Body of pancreas (tissue), 4 donors: ENCODE results near the gene PSMB4. TPM values are rescaled to one million over a fixed set of nuclear protein-coding genes. Genes with fewer than 3 reads are reported as not detected.

Experiments used
- ATAC-seq: fragments of 150-250 bp; one replicate; pipeline ENCODE4 v1.9.1; 2016
- DNase-seq, 4 donors: peaks; one replicate each; pipeline ENCODE4 v3.0.0-alpha.2; 2019
- H3K27ac ChIP-seq, 4 donors: fragments of 200-600 bp; sonication (generic); 1 replicate in 3 of 4; 2 replicates in 1 of 4; pipeline versions ENCODE4 v1.5.1 to v1.6.1; 2016 to 2019; ENCODE audit warnings: mild to moderate bottlenecking in 1 of 4, mixed read lengths in 1 of 4, moderate library complexity in 1 of 4
- H3K27me3 ChIP-seq, 2 donors: fragments of 200-600 bp; sonication (generic); one replicate each; pipeline ENCODE4 v1.6.0; 2016; ENCODE audit warnings: mild to moderate bottlenecking in 1 of 2
- H3K36me3 ChIP-seq, 2 donors: fragments of 200-600 bp; sonication (generic); replicated peaks in 1 of 2; 2 replicates each; pipeline ENCODE4 v1.5.1; 2016; ENCODE audit warnings: low read depth in 2 of 2; ENCODE audit not compliant: insufficient read depth in 1 of 2
- H3K4me1 ChIP-seq: fragments of 200-600 bp; sonication (generic); one replicate; pipeline ENCODE4 v1.6.0; 2016
- H3K4me3 ChIP-seq, 2 donors: fragments of 200-600 bp; sonication (generic); 1 replicate in 1 of 2; 2 replicates in 1 of 2; pipeline ENCODE4 v1.5.1; 2016 to 2019
- H3K9me3 ChIP-seq, 3 donors: fragments of 200-600 bp; sonication (generic); 1 replicate in 2 of 3; 2 replicates in 1 of 3; pipeline ENCODE4 v1.5.1; 2016
- POLR2A ChIP-seq, 3 donors: fragments of 450-650 bp; IDR thresholded peaks; one replicate each; pipeline ENCODE4 v1.6.1; 2016; ENCODE audit warnings: antibody characterized with exemption in 3 of 3, mild to moderate bottlenecking in 2 of 3
- WGBS, 2 donors: methylation state at CpG; one replicate each; pipeline ENCODE4 v1.1.5; 2017; 5-methylcytosine and 5-hydroxymethylcytosine counted together
- intact Hi-C: fragments of 100-400 bp; cut with DNase I; formaldehyde crosslinking; loops from one replicate; pipeline ENCODE4 v1.15.1; 2023
- total RNA-seq, 2 donors: library from RNA; depleted of rRNA; stranded (reverse); fragments of >200 nt; gene quantifications; one replicate each; pipeline ENCODE4 v1.1.0, GENCODE V29; 2016
- TF ChIP-seq, protein P1 (sequence below), 7 experiments: fragments of 450-650 bp in 4 of 7; fragments of 200-600 bp in 3 of 7; sonication (generic) in 3 of 7; IDR thresholded peaks; one replicate each; pipeline ENCODE4 v1.5.1; 2016 to 2019; ENCODE audit warnings: antibody characterized with exemption in 7 of 7

PSMB4 gene
- total RNA-seq, 2 donors from 2014 or later, result 109 to 126 TPM

GRCh38 chr1:151372058-151372934 lies 27.1 kb upstream of the PSMB4 start, which contains the start of gene SELENBP1:
SELENBP1 (minus strand) TSS chr1:151372705; CDS start chr1:151372641, 64 bp downstream.
- Histone ChIP-seq H3K4me3 (no peak within 1 kb of the TSS), H3K27me3 (no peaks in the 10 kb centered on the region), H3K9me3 (no peaks in the 10 kb centered on the region), H3K4me1 (peaks cover 40% of the 10 kb centered on the region), H3K27ac (peak within 1 kb of the TSS; percentile 78 to 88 (median 87)), H3K36me3 (no peaks in the 10 kb centered on the region)
- intact Hi-C loops, result no loop called here
- TF ChIP-seq, protein P1, sequence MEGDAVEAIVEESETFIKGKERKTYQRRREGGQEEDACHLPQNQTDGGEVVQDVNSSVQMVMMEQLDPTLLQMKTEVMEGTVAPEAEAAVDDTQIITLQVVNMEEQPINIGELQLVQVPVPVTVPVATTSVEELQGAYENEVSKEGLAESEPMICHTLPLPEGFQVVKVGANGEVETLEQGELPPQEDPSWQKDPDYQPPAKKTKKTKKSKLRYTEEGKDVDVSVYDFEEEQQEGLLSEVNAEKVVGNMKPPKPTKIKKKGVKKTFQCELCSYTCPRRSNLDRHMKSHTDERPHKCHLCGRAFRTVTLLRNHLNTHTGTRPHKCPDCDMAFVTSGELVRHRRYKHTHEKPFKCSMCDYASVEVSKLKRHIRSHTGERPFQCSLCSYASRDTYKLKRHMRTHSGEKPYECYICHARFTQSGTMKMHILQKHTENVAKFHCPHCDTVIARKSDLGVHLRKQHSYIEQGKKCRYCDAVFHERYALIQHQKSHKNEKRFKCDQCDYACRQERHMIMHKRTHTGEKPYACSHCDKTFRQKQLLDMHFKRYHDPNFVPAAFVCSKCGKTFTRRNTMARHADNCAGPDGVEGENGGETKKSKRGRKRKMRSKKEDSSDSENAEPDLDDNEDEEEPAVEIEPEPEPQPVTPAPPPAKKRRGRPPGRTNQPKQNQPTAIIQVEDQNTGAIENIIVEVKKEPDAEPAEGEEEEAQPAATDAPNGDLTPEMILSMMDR (IDR thresholded peaks at IDR 0.05), result no peak
- peak; percentile 88 to 97 (median 97) for TF ChIP-seq POLR2A (IDR thresholded peaks at IDR 0.05)
- DNase-seq, result peak; percentile 94 to 98 (median 96)
- peak; percentile 94 for ATAC-seq
- 4 to 10% methylated on average over 11 of the region's 11 CpGs for WGBS, 2 donors

GRCh38 chr1:151373196-151373595 lies 26.2 kb upstream of the PSMB4 start:
- WGBS, 2 donors, result 82 to 84% methylated on average over 13 to 14 of the region's 14 CpGs
- no peak for TF ChIP-seq POLR2A (IDR thresholded peaks at IDR 0.05)
- TF ChIP-seq, protein P1 (IDR thresholded peaks at IDR 0.05), result no peak
- peak overlapping the region in 2 of 4 donors; percentile 87 to 88 for H3K27ac ChIP-seq
- intact Hi-C loops, result no loop called here
- ATAC-seq, result no peak
- no peaks in the 10 kb centered on the region for H3K36me3 ChIP-seq
- H3K9me3 ChIP-seq, result no peaks in the 10 kb centered on the region
- H3K27me3 ChIP-seq, result no peaks in the 10 kb centered on the region
- DNase-seq, result no peak
- H3K4me3 ChIP-seq, result no peak overlapping the region
- peaks cover 40% of the 10 kb centered on the region for H3K4me1 ChIP-seq

GRCh38 chr1:151377150-151377884 lies 22.1 kb upstream of the PSMB4 start:
- DNase-seq (no peak), ATAC-seq (no peak)
- no peak overlapping the region for H3K27ac ChIP-seq
- WGBS, 2 donors, result 60 to 81% methylated on average over 3 of the region's 3 CpGs
- peaks cover 9% of the 10 kb centered on the region for H3K4me1 ChIP-seq
- no peak overlapping the region for H3K4me3 ChIP-seq
- no peaks in the 10 kb centered on the region for H3K36me3 ChIP-seq
- TF ChIP-seq, protein P1 (IDR thresholded peaks at IDR 0.05), result no peak
- TF ChIP-seq POLR2A (IDR thresholded peaks at IDR 0.05), result no peak
- no peaks in the 10 kb centered on the region for H3K9me3 ChIP-seq
- H3K27me3 ChIP-seq, result no peaks in the 10 kb centered on the region
- intact Hi-C loops, result no loop called here

DNA sequence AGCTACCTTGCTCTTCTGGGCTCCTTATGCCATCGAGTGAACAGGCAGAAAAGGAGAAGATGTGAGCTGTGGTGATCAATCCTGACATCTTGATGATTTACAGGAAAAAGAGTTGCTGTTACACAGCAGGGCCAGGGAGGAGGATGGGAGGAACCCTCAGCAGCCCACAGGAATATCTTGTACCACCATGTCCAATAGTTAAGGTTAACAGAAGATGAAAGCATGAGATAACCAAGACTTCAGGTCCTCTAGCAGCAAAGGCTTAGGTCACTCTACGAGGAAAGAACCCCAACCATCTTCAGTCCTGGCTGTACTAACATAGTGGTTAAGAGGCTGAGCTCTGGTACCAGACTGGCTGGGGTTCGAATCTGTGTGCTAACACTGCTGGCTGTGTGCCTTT lies 14.8 kb upstream of the PSMB4 start:
- ATAC-seq, result no peak
- no peak for DNase-seq
- no peaks in the 10 kb centered on the region for H3K4me1 ChIP-seq
- H3K27ac ChIP-seq, result no peak overlapping the region
- H3K36me3 ChIP-seq, result no peaks in the 10 kb centered on the region
- no peak overlapping the region for H3K4me3 ChIP-seq
- no peaks in the 10 kb centered on the region for H3K9me3 ChIP-seq
- no peaks in the 10 kb centered on the region for H3K27me3 ChIP-seq
- intact Hi-C loops, result no loop called here
- no peak for TF ChIP-seq POLR2A (IDR thresholded peaks at IDR 0.05)
- TF ChIP-seq, protein P1 (IDR thresholded peaks at IDR 0.05), result no peak
- WGBS, 2 donors, result 59 to 71% methylated on average over 3 of the region's 3 CpGs
